Colon (tissue), 2 donors: ENCODE results near the gene SRSF3.
"Not testable (repeated sequence)": the region's sequence is repeated elsewhere in the genome, so short reads cannot be mapped to it uniquely, and the experiment has no call there.

ENCODE experiments used
- FAIRE-seq: peaks from 2 replicates; lab custom pipeline; 2012; peaks lifted over from hg19 to GRCh38; lab: Jason Lieb, UNC
- donor health status: control.
- donor health status: control.

The SRSF3 gene

DNA sequence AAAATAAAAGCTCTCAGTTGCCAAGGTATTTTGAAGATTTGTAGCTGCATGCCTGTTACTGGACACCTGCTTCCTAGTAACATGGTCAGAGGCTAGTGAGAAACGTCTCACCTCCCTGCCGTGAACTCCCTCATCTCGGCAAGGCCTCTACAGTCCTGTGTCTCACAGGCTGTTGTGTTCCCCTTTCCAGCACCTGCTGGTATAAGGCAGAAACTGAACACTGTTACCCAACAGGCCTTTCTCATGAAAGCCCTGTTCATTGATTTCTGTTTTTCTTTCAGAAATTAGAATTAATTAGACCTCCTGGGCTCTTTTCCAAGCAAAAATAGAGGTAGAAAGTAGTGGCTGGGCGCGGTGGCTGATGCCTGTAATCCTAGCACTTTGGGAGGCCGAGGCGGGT lies 17.6 kb upstream of the SRSF3 start:
- FAIRE-seq = no peak

DNA sequence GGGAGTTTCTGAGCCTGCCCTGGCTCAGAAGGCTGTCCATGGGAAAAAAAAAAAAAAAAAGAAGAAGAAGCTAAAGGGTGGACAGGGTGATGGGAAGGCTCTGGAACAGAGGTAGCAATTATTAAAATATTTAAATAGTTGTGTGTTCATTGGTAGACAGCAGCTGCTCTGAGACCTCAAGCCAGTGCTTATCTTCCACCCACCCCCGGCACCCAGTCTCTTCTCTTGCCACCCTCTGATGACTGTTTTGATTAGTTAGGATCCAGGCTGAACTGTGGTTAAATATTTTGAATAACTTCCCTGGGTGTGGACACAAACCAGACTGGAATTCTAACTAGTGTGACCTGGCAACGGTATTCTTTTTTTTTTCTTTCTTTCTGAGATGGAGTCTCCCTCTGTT lies 16.9 kb upstream of the SRSF3 start:
- no peak for FAIRE-seq

DNA sequence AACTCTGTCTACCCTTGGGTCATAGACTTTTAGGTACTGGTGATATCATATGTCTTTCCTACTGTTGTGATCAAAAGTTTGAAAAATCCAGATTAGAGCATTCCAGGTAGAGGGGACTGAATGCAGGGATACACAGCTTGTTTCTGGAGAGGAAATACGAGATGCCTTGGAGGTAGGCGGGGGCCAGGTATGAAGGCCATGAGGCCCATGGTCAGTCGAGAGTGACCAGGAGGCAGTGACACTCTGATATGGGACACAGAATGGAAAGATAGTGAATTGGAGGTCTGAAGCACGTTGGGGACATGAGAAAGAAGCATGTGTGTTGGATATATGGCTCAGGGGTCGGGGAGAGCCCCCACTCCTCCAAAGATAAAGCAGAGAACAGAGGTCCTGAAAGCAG lies 16.1 kb upstream of the SRSF3 start:
- FAIRE-seq = no peak

DNA sequence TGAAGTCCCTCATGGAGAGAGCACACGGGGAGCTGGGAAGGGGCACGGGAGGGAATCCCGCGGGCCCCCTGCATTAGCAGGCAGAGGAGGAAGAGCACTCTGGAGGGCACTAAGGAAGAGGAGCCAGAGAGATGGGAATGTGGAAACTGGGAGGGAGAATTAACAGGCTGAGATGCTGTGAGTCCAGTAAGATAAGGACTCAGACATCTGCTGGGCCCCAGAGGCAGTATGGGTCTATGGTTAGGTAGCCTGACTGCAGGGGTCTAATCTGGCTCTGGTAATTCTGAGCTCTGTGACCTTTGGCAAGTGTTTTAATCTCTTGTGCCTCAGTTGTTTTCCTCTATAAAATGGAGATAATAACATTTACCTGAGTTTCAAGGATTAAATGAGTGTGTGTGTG lies 15.7 kb upstream of the SRSF3 start:
- FAIRE-seq = no peak

DNA sequence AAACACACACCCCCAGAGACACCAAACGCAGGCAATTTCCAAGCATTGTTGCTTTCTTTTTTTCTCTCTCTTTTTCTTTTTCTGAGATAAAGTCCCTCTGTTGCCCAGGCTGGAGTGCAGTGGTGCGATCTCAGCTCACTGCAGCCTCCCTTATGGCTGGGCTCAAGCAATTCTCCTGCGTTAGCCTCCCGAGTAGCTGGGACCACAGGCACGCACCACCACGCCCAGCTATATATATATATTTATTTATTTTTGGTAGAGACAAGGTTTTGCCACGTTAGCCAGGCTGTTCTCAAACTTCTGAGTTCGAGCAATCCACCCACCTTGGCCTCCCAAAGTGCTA lies 14.0 kb upstream of the SRSF3 start:
- no peak for FAIRE-seq

DNA sequence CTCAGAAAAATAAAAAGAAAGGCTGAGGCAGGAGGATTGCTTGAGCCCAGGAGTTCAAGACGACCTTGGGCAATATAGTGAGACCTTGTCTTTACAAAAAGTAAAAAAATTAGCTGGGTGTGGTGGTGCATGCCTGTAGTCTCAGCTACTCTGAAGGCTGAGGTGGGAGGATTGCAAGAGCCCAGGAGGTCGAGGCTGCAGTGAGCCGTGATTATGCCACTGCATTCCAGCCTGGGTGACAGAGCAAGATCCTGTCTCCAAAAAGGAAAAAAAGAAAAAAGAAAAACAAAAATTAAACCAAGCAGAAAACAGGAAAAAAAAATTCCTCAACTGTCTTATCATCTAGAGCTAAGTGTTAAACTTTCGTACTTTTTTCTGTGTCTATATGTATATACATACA lies 12.4 kb upstream of the SRSF3 start:
- FAIRE-seq = no peak

DNA sequence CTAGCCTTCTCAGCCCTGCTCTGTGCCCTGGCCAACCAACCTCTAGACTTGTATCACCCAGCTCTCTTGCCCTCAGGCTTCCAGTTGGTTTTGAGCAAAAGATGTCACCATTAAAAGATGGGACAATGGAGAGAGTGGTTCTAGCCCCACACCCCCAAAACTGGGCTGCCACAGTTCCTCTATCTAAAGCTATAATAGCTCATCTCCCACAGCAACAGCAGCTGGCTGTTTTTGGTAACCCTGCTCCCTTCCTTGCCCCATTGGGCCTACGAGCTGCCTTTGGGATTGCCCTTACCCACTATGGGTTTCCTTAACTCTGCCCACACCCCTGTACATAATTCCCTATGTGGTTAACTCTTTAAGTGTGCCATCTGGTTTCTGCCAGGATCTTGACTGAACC lies 7.6 kb upstream of the SRSF3 start:
- FAIRE-seq = no peak

DNA sequence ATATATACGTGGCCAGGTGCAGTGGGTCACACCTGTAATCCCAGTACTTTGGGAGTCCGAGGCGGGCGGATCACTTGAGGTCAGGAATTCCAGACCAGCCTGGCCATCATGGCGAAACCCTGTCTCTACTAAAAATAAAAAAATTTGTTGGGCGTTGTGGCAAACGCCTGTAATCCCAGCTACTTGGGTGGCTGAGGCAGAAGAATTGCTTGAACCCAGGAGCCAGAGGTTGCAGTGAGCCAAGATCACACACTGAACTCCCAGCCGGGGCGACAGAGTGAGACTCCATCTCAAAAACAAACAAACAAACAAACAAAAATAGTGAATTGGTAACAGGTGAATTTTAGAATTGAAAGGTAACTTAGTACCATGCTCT lies 5.1 kb upstream of the SRSF3 start:
- FAIRE-seq = not testable (repeated sequence)

DNA sequence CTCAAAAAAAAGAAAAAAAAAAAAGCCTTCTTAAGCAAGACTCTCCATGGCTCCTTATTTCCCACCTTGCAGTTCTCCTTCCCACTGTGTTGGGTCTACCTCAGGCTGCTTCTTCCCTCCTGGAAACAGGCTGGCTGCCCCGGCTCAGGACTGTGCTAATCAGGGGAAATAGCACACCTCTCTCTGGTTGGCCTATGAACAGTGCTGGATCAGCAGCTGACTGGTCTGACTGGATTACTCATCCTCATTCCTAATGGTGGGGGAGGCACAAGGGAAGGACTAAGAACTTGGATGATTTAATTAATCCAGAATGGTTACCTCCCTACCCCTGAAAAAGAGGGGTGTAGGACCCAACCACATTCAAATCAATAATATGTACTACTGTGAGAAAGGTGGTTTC lies 3.9 kb upstream of the SRSF3 start:
- no peak for FAIRE-seq

DNA sequence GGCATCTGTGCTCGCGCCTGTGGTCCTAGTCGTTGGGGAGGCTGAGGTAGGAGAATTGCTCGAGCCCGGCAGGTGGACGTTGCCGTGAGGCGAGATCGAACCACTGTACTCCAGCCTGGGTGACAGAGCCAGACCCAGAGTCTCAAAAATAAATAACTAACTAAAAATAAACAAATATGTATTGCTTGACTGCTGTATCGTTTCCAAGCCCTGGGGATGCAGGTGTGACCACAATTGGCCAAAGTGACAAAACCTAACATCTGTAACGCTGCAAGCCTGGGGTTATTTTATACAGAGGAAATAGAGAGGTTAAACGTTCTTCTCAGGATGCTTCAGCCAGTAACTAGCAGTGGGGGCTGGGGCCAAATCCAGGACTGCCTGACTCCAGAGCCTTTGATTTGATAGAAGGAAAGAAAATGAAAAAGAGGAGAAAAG lies 1.9 kb upstream of the SRSF3 start:
- no peak for FAIRE-seq

DNA sequence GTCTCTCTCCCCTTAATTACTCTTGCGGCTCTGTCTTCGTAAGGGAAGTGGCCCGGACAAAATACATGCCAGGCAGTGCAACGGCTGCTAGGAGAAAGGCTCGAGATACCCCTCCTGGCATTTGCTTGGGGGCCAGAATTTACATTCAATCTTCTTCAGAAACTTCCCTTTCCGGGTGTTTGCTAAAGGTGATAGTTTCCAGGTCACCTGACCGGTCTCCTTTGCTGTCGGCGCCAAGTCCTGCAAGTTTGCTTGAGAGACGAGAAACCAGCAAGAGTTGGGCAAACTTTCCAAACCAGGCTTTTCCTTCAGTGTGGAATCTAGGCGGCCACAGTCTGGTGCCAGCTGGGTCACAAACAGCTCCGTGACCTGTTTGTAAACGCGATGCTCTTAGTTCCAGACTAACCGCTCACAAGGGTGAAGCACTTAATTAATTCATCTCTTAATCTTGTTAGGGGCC lies 563 bp upstream of the SRSF3 start:
- no peak for FAIRE-seq

DNA sequence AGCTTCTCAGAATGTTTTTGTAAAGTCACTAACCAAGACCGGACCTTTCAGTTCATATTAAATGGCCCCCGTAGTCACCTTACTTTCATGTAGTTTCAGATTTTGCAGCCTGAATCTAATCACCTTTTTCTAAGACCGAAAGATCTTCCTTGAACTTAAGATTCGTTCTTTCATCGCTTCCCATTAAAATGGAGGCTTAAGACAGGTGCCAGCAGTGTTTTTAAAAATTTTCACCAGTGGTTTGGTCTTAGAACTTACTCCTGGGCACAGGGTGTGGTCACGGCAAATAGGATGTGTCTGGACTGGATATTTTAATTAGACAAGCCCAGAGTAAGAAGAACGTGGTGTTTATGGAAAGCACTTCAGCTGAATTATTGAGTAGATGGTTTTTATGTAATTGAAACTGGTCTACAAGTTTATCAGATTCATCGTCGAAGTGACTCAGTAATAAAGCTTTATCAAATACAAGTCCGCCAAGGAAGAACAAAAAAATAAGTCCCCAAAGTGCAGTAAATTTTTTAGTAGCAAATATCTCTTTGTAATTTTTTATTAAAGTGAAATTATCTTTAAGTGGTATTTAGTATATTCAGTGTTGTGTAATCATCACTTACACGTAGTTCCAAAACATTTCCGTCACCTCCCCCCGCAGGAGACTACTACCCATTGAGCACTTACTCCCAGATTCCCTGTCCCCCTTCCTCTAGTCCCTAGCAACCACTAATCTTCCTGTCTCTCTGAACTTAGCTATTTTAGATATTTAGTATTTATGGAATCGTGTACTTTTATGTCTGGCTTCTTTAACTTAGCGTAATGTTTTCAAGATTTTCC lies 868 bp downstream of the SRSF3 start:
- no peak for FAIRE-seq

DNA sequence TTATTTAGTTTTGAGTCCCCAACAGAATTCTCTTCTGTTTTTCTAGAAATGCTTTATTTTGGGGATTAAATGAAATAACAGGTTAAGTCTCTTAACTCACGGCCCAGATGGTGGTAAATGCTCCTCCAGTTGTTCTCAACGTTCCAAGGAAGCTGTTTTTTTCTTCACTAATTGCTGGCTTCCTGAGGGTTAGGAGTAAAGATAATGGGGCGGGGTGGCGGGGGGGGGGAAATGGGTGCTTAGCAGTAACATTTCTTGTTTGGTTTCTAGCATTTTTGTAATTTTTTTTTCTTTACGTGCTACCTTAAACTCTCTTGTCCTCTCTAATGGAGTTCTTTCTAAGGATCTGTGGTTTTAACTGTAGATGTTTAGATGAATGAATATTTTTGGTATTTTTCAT lies 2.2 kb downstream of the SRSF3 start:
- FAIRE-seq = no peak

DNA sequence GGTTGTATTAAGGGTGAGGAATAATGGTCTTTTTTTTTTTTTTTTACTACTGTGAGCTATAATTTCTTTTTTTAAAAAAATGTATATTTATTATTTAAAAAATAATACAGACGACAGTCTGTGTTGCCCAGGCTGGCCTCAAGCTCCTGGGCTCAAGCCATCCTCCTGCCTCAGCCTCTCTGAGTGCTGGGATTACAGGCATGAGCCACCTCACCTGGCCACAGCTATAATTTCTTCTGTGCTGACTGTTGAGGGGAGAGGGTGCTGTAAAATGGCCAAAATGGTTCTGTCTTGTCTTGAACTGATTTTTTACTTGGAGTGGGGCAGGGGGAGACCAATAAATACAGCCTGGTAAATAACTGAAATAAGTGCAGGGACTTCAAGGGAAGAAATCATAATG lies 3.6 kb downstream of the SRSF3 start:
- FAIRE-seq = no peak

DNA sequence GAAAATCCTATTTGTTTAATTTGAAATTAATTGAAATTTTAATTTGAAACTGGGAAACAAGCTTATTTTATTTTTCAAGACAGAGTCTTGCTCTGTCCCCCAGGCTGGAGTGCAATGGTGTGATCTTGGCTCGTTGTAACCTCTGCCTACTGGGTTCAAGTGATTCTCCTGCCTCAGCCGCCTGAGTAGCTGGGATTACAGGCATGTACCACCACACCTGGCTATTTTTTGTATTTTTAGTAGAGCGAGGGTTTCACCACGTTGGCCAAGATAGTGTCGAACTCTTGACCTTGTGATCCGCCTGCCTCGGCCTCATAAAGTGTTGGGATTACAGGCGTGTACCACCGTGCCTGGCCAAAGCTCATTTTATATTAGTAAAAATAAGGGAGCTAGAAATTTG lies 4.2 kb downstream of the SRSF3 start:
- FAIRE-seq = no peak

DNA sequence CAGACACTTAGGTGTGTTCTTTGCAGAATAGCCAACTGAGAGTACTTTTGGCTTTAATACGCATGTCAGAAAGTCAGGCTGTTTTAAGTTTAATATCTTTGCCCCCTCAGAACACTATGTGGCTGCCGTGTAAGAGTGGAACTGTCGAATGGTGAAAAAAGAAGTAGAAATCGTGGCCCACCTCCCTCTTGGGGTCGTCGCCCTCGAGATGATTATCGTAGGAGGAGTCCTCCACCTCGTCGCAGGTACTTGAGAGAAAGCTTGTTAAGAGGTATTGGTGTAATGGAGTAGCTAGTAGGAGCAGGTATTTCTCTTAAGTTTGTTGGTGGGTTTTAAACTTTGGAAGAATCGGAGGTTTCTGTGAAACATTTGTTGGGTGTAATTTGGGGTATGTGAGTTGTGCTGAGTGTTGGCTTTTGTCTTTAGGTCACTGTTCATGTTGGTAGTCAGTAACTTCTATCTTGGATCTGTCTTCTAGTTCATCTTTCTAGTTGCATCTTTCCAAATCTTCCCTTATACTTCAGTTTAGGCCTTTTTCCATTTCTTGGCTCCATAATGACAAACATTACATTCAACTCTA lies 4.7 kb downstream of the SRSF3 start:
- FAIRE-seq = no peak

DNA sequence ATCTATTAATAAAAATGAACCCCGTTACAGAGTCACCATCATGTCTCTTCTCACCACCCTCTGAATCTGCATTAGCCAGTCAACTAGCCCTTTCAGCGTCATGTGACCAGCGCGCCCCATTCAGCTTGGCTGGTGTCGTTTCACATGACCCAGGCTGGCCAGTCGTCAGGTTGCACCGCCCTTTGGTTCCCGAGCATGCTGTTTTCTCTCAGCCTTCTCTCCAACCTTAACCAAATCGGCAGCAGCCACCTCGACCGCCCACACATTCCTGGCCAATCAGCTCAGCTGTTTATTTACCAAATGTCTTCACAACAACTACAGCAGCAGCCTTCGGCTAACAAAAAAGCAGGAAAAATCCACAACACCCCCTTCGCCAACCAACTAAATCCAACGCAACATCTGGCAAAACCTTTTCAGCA lies 5.6 kb downstream of the SRSF3 start:
- FAIRE-seq = no peak

DNA sequence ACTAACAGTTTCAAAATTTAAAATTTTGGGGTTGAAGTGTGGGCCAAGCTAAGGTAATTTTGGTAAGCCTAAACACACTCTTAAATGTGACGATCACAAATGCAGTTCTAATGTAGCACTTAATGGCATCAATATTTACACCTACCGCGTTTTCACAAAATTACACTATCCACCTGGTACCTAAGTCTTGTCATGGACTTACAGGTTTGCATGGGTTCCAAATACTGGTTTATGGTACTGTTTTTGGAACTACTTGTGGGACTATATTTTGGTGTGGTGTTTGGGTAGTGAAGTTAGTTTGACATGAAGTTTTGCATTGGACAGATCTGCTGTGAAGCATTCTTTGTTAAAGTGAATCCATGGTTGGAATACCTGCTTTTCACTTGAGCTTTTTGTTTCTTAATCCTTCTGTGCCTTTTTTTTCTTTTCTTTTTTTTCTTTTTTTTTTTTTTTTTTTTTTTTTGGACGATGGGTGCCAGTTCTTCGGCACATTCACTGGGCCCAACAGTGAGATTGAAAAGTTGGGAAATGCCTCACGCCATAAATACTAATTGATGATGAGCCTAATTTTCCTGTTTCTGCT lies 6.5 kb downstream of the SRSF3 start:
- FAIRE-seq = no peak

DNA sequence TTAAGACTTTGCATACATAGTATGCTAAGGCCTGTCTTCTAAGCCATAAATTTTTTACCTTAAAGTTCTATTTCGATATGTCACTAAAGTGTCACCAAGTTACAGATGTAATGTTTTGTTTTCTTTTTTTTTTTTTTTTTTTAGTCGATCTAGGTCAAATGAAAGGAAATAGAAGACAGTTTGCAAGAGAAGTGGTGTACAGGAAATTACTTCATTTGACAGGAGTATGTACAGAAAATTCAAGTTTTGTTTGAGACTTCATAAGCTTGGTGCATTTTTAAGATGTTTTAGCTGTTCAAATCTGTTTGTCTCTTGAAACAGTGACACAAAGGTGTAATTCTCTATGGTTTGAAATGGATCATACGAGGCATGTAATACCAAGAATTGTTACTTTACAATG lies 7.7 kb downstream of the SRSF3 start:
- FAIRE-seq = not testable (repeated sequence)

DNA sequence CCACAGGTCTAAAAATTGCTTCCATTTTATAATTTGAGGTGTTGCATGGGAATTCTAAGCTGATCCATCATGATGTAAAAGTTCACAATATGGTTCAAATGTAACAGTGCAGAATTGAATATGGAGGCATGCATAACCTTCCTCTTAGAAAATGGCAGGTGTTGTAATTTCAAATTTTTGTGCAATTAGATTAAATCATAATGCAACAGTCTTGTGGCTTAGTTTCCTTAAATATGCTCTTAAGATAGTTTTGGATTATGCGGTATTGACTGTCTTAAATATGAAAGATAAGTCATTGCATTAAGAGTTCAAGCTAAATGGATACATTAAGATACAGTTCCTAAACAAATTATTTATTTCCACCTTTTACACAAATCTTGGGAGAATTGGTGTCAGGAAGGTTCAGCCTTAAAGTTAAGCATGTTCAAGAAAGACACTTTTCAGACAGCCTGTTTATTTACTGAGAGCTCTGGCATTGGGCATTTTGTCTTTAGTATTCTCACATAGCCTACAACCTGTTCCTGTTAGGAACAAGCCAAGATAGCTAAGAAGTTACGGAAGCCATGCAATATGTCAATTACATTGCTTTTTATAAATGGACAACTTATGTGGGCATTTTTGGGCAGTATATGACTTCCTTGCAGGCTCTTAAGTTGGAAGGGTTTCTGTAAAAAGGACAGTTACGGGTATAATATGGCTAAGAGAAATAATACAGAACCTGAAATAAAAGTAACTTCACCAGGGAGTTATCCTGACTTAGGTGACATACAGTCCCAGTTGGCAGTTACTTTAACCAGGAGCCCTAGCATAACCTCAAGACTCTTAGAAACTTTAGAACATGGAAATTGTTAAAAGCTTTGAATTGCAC lies 9.3 kb downstream of the SRSF3 start:
- no peak for FAIRE-seq

DNA sequence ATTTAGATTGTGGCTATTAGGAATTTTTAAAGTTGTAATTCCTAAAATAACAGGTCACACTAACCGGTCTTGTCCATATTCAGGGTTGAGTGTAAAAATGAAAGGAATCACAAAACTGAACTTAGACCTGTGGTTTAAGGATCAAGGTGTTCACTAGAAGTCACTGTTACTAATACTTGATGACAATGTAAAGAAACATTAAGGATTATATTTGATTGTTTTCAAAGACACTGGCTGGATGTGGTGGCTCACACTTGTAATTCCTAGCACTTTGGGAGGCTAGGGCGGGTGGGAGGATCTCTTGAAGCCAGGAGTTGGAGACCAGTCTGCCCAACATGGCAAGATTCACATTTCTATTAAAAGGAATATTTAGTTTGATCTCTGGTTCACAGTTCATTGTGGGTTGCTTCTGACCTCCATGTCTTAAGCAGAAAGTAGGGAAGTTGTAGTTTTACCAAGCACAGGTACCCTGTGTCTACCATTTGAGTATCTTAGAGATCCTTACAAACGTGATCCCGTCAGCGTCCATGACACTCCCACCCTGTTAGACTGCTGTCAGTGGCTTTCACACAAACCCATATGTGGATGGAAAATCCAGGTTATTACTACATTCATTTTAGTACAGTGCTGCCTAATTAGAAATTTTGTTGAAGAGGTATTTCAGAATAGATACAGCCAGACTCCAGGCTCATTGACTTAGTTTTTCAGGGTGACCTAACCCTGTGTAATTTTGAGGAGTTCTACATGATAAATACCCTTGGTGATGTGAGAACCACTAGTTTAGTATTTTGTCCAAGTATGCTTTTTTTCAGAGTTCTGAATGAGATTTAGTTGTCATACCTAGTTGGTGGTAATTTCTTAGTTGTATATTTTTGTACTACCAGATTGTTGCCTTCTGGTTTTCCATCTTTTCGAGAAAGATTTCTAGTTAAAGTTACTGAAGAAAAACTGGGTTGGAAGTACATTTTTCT lies 10.2 kb downstream of the SRSF3 start:
- no peak for FAIRE-seq

DNA sequence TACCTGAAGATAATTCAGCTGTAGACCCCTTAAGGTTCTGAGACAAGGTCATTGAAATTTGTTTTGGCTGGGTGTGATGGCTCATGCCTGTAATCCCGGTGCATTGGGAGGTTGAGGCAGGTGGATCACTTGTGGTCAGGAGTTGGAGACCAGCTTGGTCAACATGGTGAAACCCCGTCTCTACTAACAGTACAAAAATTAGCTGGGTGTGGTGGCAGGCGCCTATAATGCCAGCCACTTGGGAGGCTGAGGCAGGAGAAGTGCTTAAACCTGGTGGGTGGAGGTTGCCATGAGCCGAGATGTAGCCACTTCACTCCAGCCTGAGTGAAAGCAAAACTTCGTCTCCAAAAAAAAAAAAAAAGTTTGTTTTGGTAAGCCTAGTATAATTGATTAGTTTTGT lies 11.0 kb downstream of the SRSF3 start:
- FAIRE-seq = no peak
